GM12801 (cell line): ENCODE data around the gene TRIO.

Experiments
- CTCF ChIP-seq: IDR thresholded peaks from one replicate; pipeline ENCODE4 v1.5.1; 2011; ENCODE audit warnings: control low read depth; ENCODE audit not compliant: insufficient read length; ENCODE audit errors: extremely low read depth

Gene TRIO

GRCh38 chr5:14165375-14166106 lies 22.4 kb downstream of the TRIO start:
- no peak for TF ChIP-seq CTCF

GRCh38 chr5:14166437-14166836 lies 23.3 kb downstream of the TRIO start:
- no peak for TF ChIP-seq CTCF

- TF ChIP-seq CTCF: no peak
Observed at GRCh38 chr5:14167211-14167845, 24.2 kb downstream of the TRIO start.

GRCh38 chr5:14168144-14168792 lies 25.1 kb downstream of the TRIO start:
- no peak for TF ChIP-seq CTCF

GRCh38 chr5:14168793-14169262 lies 25.7 kb downstream of the TRIO start:
- TF ChIP-seq CTCF: no peak

DNA sequence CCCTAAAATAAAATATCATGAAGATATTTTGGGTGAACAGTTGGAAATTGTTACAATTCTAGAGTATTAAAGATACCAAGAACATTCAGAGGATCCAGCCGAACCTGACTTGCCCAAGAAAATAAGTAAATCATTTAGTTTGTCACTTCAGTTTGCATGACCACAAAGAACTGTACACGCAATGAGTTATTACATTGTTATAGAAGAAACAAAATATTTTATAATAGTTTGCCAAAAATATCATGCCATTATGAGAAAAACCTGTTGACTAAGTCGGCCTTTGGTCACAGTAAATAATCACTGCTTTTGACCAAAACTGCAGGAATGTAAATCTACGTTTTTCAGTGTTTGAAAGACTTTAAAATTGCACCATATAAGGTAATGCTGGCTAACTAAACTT lies 27.9 kb downstream of the TRIO start:
- TF ChIP-seq CTCF: no peak

DNA sequence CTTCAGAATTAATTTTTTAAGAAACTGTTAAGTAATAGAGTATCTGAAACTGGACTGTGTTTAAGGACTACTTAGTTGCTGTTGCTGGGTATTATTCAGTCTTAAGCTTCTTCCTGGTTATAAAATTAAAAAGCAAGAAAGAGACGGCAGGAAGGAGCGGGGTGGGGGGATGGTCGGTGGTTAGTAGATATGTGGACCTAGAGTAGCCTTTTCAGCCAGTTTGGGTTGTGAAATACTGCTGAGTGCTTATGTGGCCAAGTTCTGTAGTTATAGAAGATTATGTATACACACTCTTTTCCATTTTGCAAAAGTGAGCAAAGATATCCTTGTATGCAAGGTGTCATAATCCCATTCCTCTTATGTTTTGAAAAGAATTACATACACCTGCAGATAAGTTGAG lies 28.5 kb downstream of the TRIO start:
- no peak for TF ChIP-seq CTCF
